Left kidney (tissue), 8 donors: ENCODE results near the gene HOMEZ. TPM values are rescaled to one million over a fixed set of nuclear protein-coding genes. Genes with fewer than 3 reads are reported as not detected.
"Not testable (repeated sequence)": the region's sequence is repeated elsewhere in the genome, so short reads cannot be mapped to it uniquely, and the experiment has no call there.

Experiments
- DNase-seq: peaks from one replicate; pipeline ENCODE4 v3.0.0-alpha.2; 2013
- long read RNA-seq, 8 donors: transcript quantifications; one replicate each; lab custom pipeline, GENCODE V29; 2026
- polyA plus RNA-seq: library from polyadenylated mRNA; unstranded; fragments of 120-200 nt; gene quantifications from one replicate; pipeline ENCODE4 v1.2.1, GENCODE V29; 2013; ENCODE audit not compliant: insufficient read length

HOMEZ gene
- polyA plus RNA-seq, result 28.0 TPM
- long read RNA-seq, donor 1, full-length matches to known transcripts, result 11 of 11 reads
- long read RNA-seq, donor 1, partial matches to known transcripts, result 0 of 11 reads
- long read RNA-seq, donor 1, other reads (novel, unspliced or antisense), result 0 of 11 reads
- long read RNA-seq, donor 2, full-length matches to known transcripts, result 12 of 12 reads
- long read RNA-seq, donor 2, partial matches to known transcripts, result 0 of 12 reads
- long read RNA-seq, donor 2, other reads (novel, unspliced or antisense), result 0 of 12 reads
- long read RNA-seq, donor 3, full-length matches to known transcripts, result 12 of 290 reads
- long read RNA-seq, donor 3, partial matches to known transcripts, result 148 of 290 reads
- long read RNA-seq, donor 3, other reads (novel, unspliced or antisense), result 130 of 290 reads
- long read RNA-seq, donor 4, result 0 reads
- long read RNA-seq, donor 5, full-length matches to known transcripts, result 9 of 20 reads
- long read RNA-seq, donor 5, partial matches to known transcripts, result 11 of 20 reads
- long read RNA-seq, donor 5, other reads (novel, unspliced or antisense), result 0 of 20 reads
- long read RNA-seq, donor 6, full-length matches to known transcripts, result 16 of 16 reads
- long read RNA-seq, donor 6, partial matches to known transcripts, result 0 of 16 reads
- long read RNA-seq, donor 6, other reads (novel, unspliced or antisense), result 0 of 16 reads
- long read RNA-seq, donor 7, full-length matches to known transcripts, result 13 of 775 reads
- long read RNA-seq, donor 7, partial matches to known transcripts, result 731 of 775 reads
- long read RNA-seq, donor 7, other reads (novel, unspliced or antisense), result 31 of 775 reads
- long read RNA-seq, donor 8, full-length matches to known transcripts, result 3 of 3 reads
- long read RNA-seq, donor 8, partial matches to known transcripts, result 0 of 3 reads
- long read RNA-seq, donor 8, other reads (novel, unspliced or antisense), result 0 of 3 reads

GRCh38 chr14:23286020-23286901 lies at the start of gene HOMEZ:
Gene HOMEZ, minus strand, starts transcription at chr14:23286132. Its CDS starts 180 bp downstream, at chr14:23285952.
- DNase-seq, result peak; percentile 95

GRCh38 chr14:23335623-23336022 lies 49.7 kb upstream of the HOMEZ start:
- DNase-seq, result no peak

GRCh38 chr14:23327947-23328744 lies 42.2 kb upstream of the HOMEZ start:
- peak; percentile 80 for DNase-seq

- DNase-seq, result no peak
Measured at GRCh38 chr14:23326491-23327332, 40.8 kb upstream of the HOMEZ start.

GRCh38 chr14:23325746-23326145 lies 39.8 kb upstream of the HOMEZ start:
- not testable (repeated sequence) for DNase-seq

GRCh38 chr14:23324993-23325392 lies 39.1 kb upstream of the HOMEZ start:
- no peak for DNase-seq

GRCh38 chr14:23324455-23324846 lies 38.5 kb upstream of the HOMEZ start:
- DNase-seq, result no peak

- DNase-seq, result no peak
Measured at GRCh38 chr14:23323838-23324454, 38.0 kb upstream of the HOMEZ start.

GRCh38 chr14:23322568-23323517 lies 36.9 kb upstream of the HOMEZ start:
- no peak for DNase-seq

- peak; percentile 33 for DNase-seq
Measured at GRCh38 chr14:23321572-23322547, 35.9 kb upstream of the HOMEZ start.

- peak; percentile 100 for DNase-seq
Measured at GRCh38 chr14:23320584-23321571, 34.9 kb upstream of the HOMEZ start, which contains the start of gene PABPN1. Gene PABPN1, plus strand, starts transcription at chr14:23321457. Its CDS starts 13 bp downstream, at chr14:23321470.

- DNase-seq, result no peak
Measured at GRCh38 chr14:23319746-23320583, 34.0 kb upstream of the HOMEZ start.

GRCh38 chr14:23316300-23316699 lies 30.4 kb upstream of the HOMEZ start:
- no peak for DNase-seq

- DNase-seq, result no peak
Measured at GRCh38 chr14:23310546-23310945, 24.6 kb upstream of the HOMEZ start.
